Small intestine (tissue), 7 donors: ENCODE results near the gene SEPTIN2. TPM values are rescaled to one million over a fixed set of nuclear protein-coding genes. Genes with fewer than 3 reads are reported as not detected.

Source experiments
- DNase-seq, 2 donors: peaks; one replicate each; pipeline versions ENCODE4 v3.0.0 to v3.0.0-alpha.2; 2013
- FAIRE-seq: peaks from 2 replicates; lab custom pipeline; 2012; peaks lifted over from hg19 to GRCh38; lab: Jason Lieb, UNC
- H3K27ac ChIP-seq, 3 donors: one replicate each; pipeline ENCODE4 v1.5.1; 2013; ENCODE audit warnings: low read length in 2 of 3, mild to moderate bottlenecking in 2 of 3, control low read depth in 1 of 3, inconsistent platforms in 1 of 3, low read depth in 1 of 3, moderate library complexity in 1 of 3
- H3K27me3 ChIP-seq, 3 donors: one replicate each; pipeline ENCODE4 v1.6.1; 2013; ENCODE audit warnings: low read length in 3 of 3, inconsistent platforms in 1 of 3; ENCODE audit not compliant: control insufficient read depth in 3 of 3, insufficient read depth in 3 of 3
- H3K36me3 ChIP-seq, 3 donors: one replicate each; pipeline ENCODE4 v1.6.1; 2013; ENCODE audit warnings: low read length in 3 of 3, inconsistent platforms in 1 of 3, low read depth in 1 of 3, mild to moderate bottlenecking in 1 of 3, moderate library complexity in 1 of 3; ENCODE audit not compliant: control insufficient read depth in 3 of 3, insufficient read depth in 2 of 3
- H3K4me1 ChIP-seq, 3 donors: one replicate each; pipeline ENCODE4 v1.6.1; 2013; ENCODE audit warnings: low read length in 2 of 3, inconsistent platforms in 1 of 3, low read depth in 1 of 3, mild to moderate bottlenecking in 1 of 3, moderate library complexity in 1 of 3; ENCODE audit not compliant: control insufficient read depth in 3 of 3, insufficient read depth in 2 of 3
- H3K4me3 ChIP-seq, 3 donors: one replicate each; pipeline ENCODE4 v1.5.1; 2013; ENCODE audit warnings: low read length in 3 of 3, control low read depth in 1 of 3, inconsistent platforms in 1 of 3, low read depth in 1 of 3, mild to moderate bottlenecking in 1 of 3, moderate library complexity in 1 of 3
- H3K9me3 ChIP-seq, 2 donors: one replicate each; pipeline ENCODE4 v1.6.1; 2013; ENCODE audit warnings: low read depth in 1 of 2, low read length in 1 of 2; ENCODE audit not compliant: control insufficient read depth in 2 of 2, insufficient read depth in 1 of 2
- WGBS, 3 donors: extraction: QIAGEN DNeasy Blood & Tissue Kit; methylation state at CpG; one replicate each; pipeline ENCODE4 v1.1.7; 2013; 5-methylcytosine and 5-hydroxymethylcytosine counted together
- polyA plus RNA-seq, 4 donors: library from polyadenylated mRNA; stranded (reverse) in 3 of 4; unstranded in 1 of 4; fragments of 200-250 nt in 3 of 4; fragments of 120-200 nt in 1 of 4; gene quantifications; one replicate each; pipeline versions ENCODE4 v1.2.1 to v1.2.3, GENCODE V29; 2013
- donor health status: healthy with polysubstance abuse.
- donor health status: control.
- donor health status: control.
- donor health status: Bipolar disorder and iron deficiency.
- donor health status: healthy.

Gene SEPTIN2
- polyA plus RNA-seq, 4 donors: 112 to 311 (median 148) TPM

DNA sequence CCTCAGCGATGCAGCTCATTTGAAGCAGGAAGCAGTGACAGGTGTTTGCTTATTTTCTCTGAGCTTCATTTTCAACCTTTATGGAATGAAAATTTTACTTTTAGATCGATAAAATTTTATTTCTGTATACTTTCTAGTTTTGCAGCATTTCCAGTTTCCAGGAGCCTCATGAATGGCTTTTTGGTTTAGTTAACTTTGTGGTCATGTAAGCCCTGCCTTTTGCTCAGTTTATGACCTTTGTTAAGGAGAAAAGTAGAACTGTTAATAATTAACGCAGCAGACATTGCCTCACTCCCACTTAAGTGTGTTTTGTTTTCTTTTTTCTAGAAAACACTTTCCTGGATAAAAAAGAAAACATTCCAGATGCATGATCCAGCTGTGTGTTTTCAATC, 35.9 kb downstream of the SEPTIN2 start:
- DNase-seq (peak; percentile 77 to 89), FAIRE-seq (no peak)
- Histone ChIP-seq H3K4me3 (peak overlapping the region in 1 of 3 donors; percentile 0), H3K36me3 (peaks cover 12 to 51% (median 16%) of the 10 kb centered on the region in 3 donors), H3K27me3 (no peaks in the 10 kb centered on the region), H3K4me1 (peaks cover 0 to 45% (median 5%) of the 10 kb centered on the region in 3 donors), H3K27ac (peak overlapping the region; percentile 66 to 90 (median 70)), H3K9me3 (peaks cover 0 to 4% of the 10 kb centered on the region in 2 donors)
- 23 to 56% (median 24%) methylated on average over 3 of the region's 3 CpGs for WGBS, 3 donors

- DNase-seq: no peak
- peak overlapping the region; percentile 12 to 90 (median 48) for H3K27ac ChIP-seq
- H3K4me3 ChIP-seq: no peak overlapping the region
- WGBS, 3 donors: 14 to 65% (median 44%) methylated on average over 3 of the region's 3 CpGs
- H3K27me3 ChIP-seq: no peaks in the 10 kb centered on the region
- H3K36me3 ChIP-seq: peaks cover 6 to 45% (median 10%) of the 10 kb centered on the region in 3 donors
- peaks cover 0 to 4% of the 10 kb centered on the region in 2 donors for H3K9me3 ChIP-seq
- peaks cover 0 to 45% (median 5%) of the 10 kb centered on the region in 3 donors for H3K4me1 ChIP-seq
- no peak for FAIRE-seq
These were observed 36.5 kb downstream of the SEPTIN2 start for GRCh38 chr2:241352227-241352626.

DNA sequence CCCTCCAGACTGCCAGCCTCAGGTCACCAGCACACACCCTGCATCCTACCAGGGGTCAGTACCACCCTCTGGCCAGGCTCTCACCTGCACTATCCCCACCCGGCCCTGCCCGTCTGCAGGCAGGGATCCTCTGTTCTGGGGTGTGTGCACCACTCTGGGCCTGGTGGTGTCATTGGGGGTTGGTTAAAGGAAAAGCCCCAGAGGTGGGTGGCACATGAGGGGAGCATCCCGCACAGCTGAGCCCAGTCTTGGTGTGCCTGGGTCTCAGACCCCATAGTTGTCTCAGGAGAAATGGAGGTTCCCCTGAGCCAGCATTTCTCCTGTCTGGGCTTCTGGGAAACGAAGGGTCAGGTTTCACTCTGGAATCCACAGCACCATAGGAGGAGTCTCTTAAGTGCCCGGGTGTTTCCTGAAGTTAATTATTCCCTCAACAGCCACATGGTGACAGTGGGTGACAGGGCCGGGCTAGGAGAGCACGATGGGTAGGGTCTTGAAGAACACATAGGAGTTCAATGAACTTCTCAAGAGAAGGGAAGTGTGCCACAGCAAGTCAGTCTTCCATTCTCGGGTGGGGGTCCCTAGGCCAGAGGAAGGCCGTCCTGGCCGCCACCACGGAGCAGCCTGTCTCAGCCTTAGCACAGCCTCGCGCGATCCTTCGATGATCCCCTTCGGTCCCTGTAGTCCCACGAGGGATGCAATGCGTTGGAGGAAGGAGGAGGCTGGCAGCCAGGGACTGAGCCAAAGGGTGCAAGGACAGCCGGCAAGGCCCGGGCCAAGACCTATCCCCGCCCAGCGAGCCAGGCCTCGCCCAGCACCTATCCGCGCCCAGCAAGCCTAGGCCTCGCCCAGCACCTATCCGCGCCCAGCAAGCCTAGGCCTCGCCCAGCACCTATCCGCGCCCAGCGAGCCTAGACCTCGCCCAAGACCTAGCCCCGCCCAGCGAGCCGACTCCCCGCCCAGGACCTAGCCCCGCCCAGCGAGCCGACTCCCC, 39.2 kb downstream of the SEPTIN2 start:
- H3K27ac ChIP-seq: peak overlapping the region; percentile 72 to 96 (median 82)

DNA sequence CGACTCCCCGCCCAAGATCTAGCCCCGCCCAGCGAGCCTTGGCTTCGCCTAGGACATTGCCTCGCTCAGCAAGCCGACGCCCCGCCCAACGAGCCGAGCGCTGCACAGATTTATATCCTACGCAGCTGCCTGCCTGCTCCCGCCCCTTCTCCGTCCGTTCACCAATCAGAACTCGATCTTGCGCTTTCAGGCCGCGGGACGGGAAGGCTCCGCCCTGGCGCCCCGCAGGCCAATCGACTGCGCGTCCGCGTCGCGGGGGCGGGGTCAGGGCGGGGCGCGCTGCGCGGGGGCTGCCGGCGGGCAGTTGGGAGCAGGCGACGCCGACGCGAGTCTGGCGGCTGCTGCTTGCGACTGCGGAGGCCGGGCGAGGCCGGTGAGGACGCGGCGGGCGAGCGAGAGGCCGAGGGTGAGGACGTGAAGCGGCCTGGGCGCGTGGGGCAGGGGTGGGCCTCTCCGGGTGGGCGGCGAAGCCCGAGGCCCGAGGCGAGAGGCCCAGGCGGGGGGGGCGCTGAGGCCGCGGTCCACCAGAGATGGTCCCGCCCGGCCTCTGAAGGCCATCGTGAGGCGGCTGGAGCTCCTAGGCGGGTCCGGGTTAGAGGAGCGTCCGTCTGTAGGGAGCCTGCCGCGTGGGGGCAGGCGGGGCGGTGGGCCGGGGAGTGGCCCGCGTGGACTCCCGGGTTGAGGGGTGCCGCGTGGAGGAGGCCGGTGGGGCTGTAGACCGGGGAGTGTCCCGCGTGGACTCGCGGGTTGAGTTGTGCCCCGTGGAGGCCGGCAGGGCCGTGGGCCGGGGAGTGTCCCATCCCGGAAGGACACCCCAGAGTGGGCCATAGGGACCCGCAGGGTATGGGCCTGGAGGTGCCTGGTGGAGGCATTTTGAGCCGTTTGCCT, 40.5 kb downstream of the SEPTIN2 start, which contains the start of gene FARP2:
TSS of gene FARP2 (plus strand) at position 303 of the 888 bp plus-strand sequence. CDS start 16,823 bp downstream, outside the sequence.
- FAIRE-seq: no peak
- Histone ChIP-seq H3K9me3 (peaks cover 0 to 4% of the 10 kb centered on the region in 2 donors), H3K27me3 (no peaks in the 10 kb centered on the region), H3K36me3 (peaks cover 0 to 15% (median 4%) of the 10 kb centered on the region in 3 donors), H3K27ac (peak within 1 kb of the TSS; percentile 91 to 96 (median 96)), H3K4me3 (peak within 1 kb of the TSS; percentile 72 to 85 (median 75)), H3K4me1 (peaks cover 3 to 61% (median 12%) of the 10 kb centered on the region in 3 donors)
- DNase-seq: peak; percentile 99 to 100
- 0 to 1% (median 0%) methylated on average over 85 to 101 of the region's 101 CpGs for WGBS, 3 donors

More for the DNA sequence above, 39.2 kb downstream of the SEPTIN2 start:
- Histone ChIP-seq H3K4me1 (peaks cover 3 to 69% (median 9%) of the 10 kb centered on the region in 3 donors), H3K36me3 (peaks cover 4 to 24% (median 4%) of the 10 kb centered on the region in 3 donors), H3K27me3 (no peaks in the 10 kb centered on the region), H3K9me3 (peaks cover 0 to 4% of the 10 kb centered on the region in 2 donors), H3K4me3 (peak overlapping the region in 2 of 3 donors; percentile 0 to 24)
- WGBS, 3 donors: 13 to 32% (median 27%) methylated on average over 28 to 40 of the region's 40 CpGs
- DNase-seq: peak; percentile 86 to 88
- FAIRE-seq: no peak

DNA sequence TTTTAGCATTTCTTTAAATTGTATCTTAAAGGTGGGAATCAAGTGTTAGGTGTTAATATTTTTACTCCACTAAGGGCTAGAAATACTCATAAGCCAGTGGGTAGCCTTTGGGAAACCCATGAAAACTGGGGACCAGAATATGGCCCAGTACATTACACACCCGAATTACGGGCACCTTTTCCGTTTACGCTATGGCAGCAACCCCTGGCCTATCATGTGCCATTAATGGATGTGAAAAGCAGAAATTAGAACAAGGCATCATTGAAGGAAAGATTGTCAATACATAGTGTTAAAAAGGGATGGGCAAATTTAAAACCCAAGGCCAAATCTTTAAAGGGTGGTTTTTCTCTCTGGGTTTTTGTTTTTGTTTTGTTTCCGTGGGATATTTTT, 41.1 kb downstream of the SEPTIN2 start:
- peaks cover 3 to 56% (median 13%) of the 10 kb centered on the region in 3 donors for H3K4me1 ChIP-seq
- no peaks in the 10 kb centered on the region for H3K27me3 ChIP-seq
- DNase-seq (no peak), FAIRE-seq (no peak)
- peaks cover 0 to 4% of the 10 kb centered on the region in 2 donors for H3K9me3 ChIP-seq
- H3K4me3 ChIP-seq: peak overlapping the region; percentile 72 to 85 (median 75)
- peaks cover 0 to 15% (median 4%) of the 10 kb centered on the region in 3 donors for H3K36me3 ChIP-seq
- 9 to 20% (median 18%) methylated on average over 5 of the region's 5 CpGs for WGBS, 3 donors
- H3K27ac ChIP-seq: peak overlapping the region; percentile 81 to 96 (median 91)

GRCh38 chr2:241357531-241357930, 41.8 kb downstream of the SEPTIN2 start:
- Histone ChIP-seq H3K27me3 (no peaks in the 10 kb centered on the region), H3K4me1 (peaks cover 3 to 49% (median 13%) of the 10 kb centered on the region in 3 donors), H3K27ac (peak overlapping the region; percentile 47 to 81 (median 60)), H3K36me3 (peaks cover 0 to 15% (median 4%) of the 10 kb centered on the region in 3 donors), H3K9me3 (peaks cover 0 to 4% of the 10 kb centered on the region in 2 donors), H3K4me3 (peak overlapping the region in 2 of 3 donors; percentile 72 to 75)
- DNase-seq (peak; percentile 23 to 56), FAIRE-seq (no peak)
- 11 to 38% (median 13%) methylated on average over 3 of the region's 3 CpGs for WGBS, 3 donors

DNA sequence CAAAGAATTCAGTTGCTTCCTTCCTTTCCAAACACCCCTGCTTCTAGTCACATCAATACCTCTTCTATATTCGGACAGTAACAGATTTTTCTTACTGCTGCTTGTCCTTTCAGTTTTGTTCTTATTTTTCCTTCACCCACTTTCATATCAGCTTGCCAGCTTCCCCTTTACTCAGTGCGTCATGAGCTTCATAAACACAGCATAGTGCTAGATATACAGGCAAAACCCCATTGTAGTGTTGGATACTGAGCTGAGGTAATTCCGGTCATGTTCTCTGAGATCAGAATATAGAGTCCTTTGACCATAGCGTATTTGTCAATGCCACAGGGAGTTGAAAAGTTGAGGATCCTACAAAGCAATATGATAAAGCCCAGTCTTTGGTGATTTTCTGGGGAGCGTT, 42.7 kb downstream of the SEPTIN2 start:
- WGBS, 3 donors: 16 to 43% (median 31%) methylated on average over 5 of the region's 5 CpGs
- peaks cover 3 to 42% (median 17%) of the 10 kb centered on the region in 3 donors for H3K4me1 ChIP-seq
- peak overlapping the region; percentile 67 to 81 (median 71) for H3K27ac ChIP-seq

More for the DNA sequence above, 42.7 kb downstream of the SEPTIN2 start:
- no peak for FAIRE-seq
- Histone ChIP-seq H3K36me3 (peaks cover 0 to 17% (median 0%) of the 10 kb centered on the region in 3 donors), H3K9me3 (peaks cover 0 to 4% of the 10 kb centered on the region in 2 donors), H3K27me3 (no peaks in the 10 kb centered on the region), H3K4me3 (peak overlapping the region in 2 of 3 donors; percentile 5 to 11)
- peak; percentile 65 to 72 for DNase-seq
